HepG2 (cell line): ENCODE measurements around the gene SLC45A1. TPM values are rescaled to one million over a fixed set of nuclear protein-coding genes. Genes with fewer than 3 reads are reported as not detected.

Source experiments
- ATAC-seq: fragments of 200-7000 bp; cut with Tn5 transposase; 3 replicates; pipeline ENCODE4 v1.9.1; 2020; ENCODE audit warnings: mild to moderate bottlenecking, moderate library complexity
- BruUV-seq: library from RNA; stranded (reverse); fragments of 400-500 nt; replicated peaks from 2 replicates; lab custom pipeline; 2021; lab: Mats Ljungman, UMichigan
- CTCF ChIA-PET: fragments of 300-600 bp; formaldehyde crosslinking; extraction: SDS; loops from one replicate; lab custom pipeline; 2021; ENCODE audit warnings: low total read pairs, inconsistent platforms, low intra/inter-chr PET ratio; lab: Yijun Ruan, JAX
- POLR2A ChIA-PET: fragments of 350-600 bp; sonication (Branson Sonifier 250); formaldehyde crosslinking; loops from one replicate; lab custom pipeline; 2020; ENCODE audit warnings: antibody characterized with exemption, inconsistent platforms; lab: Yijun Ruan, JAX
- DNase-seq: peaks from one replicate; pipeline ENCODE4 v3.0.0-alpha.2; 2015; ENCODE audit warnings: low spot score
- FAIRE-seq: peaks from 3 replicates; lab custom pipeline; 2011; peaks lifted over from hg19 to GRCh38; lab: Jason Lieb, UNC
- H2AFZ ChIP-seq: one replicate; pipeline ENCODE4 v1.6.1; 2011; ENCODE audit warnings: low read length, inconsistent platforms
- H3K27ac ChIP-seq: fragments of 300-600 bp; 3 replicates; pipeline ENCODE4 v1.8.0; 2011; ENCODE audit warnings: mixed run types, mild to moderate bottlenecking, mixed read lengths, low read length, inconsistent platforms; ENCODE audit not compliant: insufficient read depth; ENCODE audit errors: extremely low read length
- H3K27me3 ChIP-seq, 2 experiments: fragments of 200-600 bp in 1 of 2; 2 replicates in 1 of 2; 3 replicates in 1 of 2; pipeline versions ENCODE4 v1.6.0 to v1.8.0; 2011; ENCODE audit warnings: low read length in 2 of 2, mild to moderate bottlenecking in 2 of 2, moderate library complexity in 2 of 2, inconsistent platforms in 1 of 2; ENCODE audit not compliant: insufficient read depth in 2 of 2, control insufficient read depth in 1 of 2
- H3K36me3 ChIP-seq, 2 experiments: fragments of 200-600 bp in 1 of 2; replicated peaks in 1 of 2; 2 replicates in 1 of 2; 3 replicates in 1 of 2; pipeline versions ENCODE4 v1.5.1 to v1.8.0; 2011; ENCODE audit warnings: low read length in 2 of 2, inconsistent platforms in 1 of 2; ENCODE audit not compliant: insufficient read depth in 2 of 2, control insufficient read depth in 1 of 2
- H3K4me1 ChIP-seq: 2 replicates; pipeline ENCODE4 v1.5.1; 2012; ENCODE audit warnings: low read length, inconsistent platforms; ENCODE audit not compliant: insufficient read depth
- H3K4me2 ChIP-seq: 2 replicates; pipeline ENCODE4 v1.6.0; 2011; ENCODE audit warnings: low read depth, low read length, inconsistent platforms
- H3K4me3 ChIP-seq, 3 experiments: fragments of 200-600 bp in 1 of 3; sonication (generic), shearing (Covaris generic) in 1 of 3; replicated peaks in 1 of 3; 2 replicates each; pipeline ENCODE4 v1.5.1; 2011 to 2016; ENCODE audit warnings: low read length in 3 of 3, inconsistent platforms in 2 of 3, low read depth in 2 of 3, mild to moderate bottlenecking in 2 of 3, control low read depth in 1 of 3, mixed read lengths in 1 of 3; ENCODE audit not compliant: insufficient read depth in 1 of 3
- H3K79me2 ChIP-seq: one replicate; pipeline ENCODE4 v1.6.1; 2011; ENCODE audit warnings: low read length, inconsistent platforms; ENCODE audit not compliant: insufficient read depth
- H3K9ac ChIP-seq: 2 replicates; pipeline ENCODE4 v1.6.0; 2011; ENCODE audit warnings: mild to moderate bottlenecking, low read depth, low read length, inconsistent platforms; ENCODE audit not compliant: insufficient read depth
- H3K9me3 ChIP-seq: 2 replicates; pipeline ENCODE4 v1.5.1; 2012; ENCODE audit warnings: mild to moderate bottlenecking, low read length
- H4K20me1 ChIP-seq: 2 replicates; pipeline ENCODE4 v1.6.0; 2011; ENCODE audit warnings: inconsistent platforms, mild to moderate bottlenecking, low read length, moderate library complexity; ENCODE audit not compliant: insufficient read depth
- BRF2 ChIP-seq: sonication (generic); formaldehyde crosslinking; IDR thresholded peaks from 2 replicates; pipeline ENCODE4 v1.8.1; 2022; ENCODE audit warnings: mild to moderate bottlenecking, missing genetic modification reagents
- EEA1 ChIP-seq: sonication (generic); formaldehyde crosslinking; IDR thresholded peaks from 2 replicates; pipeline ENCODE4 v1.5.1; 2020; ENCODE audit warnings: mild to moderate bottlenecking, missing genetic modification reagents, borderline replicate concordance
- FIP1L1 ChIP-seq: fragments of 200-400 bp; formaldehyde crosslinking; IDR thresholded peaks from 2 replicates; pipeline ENCODE4 v1.6.1; 2018; ENCODE audit warnings: low read depth, mild to moderate bottlenecking, low read length, moderate library complexity, borderline replicate concordance; ENCODE audit not compliant: insufficient read depth
- NKX3-1 ChIP-seq: sonication (generic); formaldehyde crosslinking; IDR thresholded peaks from 2 replicates; pipeline ENCODE4 v1.5.0; 2020; ENCODE audit warnings: missing genetic modification reagents
- NR1H2 ChIP-seq: sonication (generic); formaldehyde crosslinking; IDR thresholded peaks from 2 replicates; pipeline ENCODE4 v1.8.1; 2022; ENCODE audit warnings: low read depth, missing genetic modification reagents, borderline replicate concordance
- SMARCE1 ChIP-seq: fragments of 450-650 bp; IDR thresholded peaks from 2 replicates; pipeline ENCODE4 v1.6.1; 2017; ENCODE audit warnings: borderline replicate concordance
- ZNF564 ChIP-seq: sonication (generic); formaldehyde crosslinking; IDR thresholded peaks from 2 replicates; pipeline ENCODE4 v1.8.1; 2023; ENCODE audit warnings: mild to moderate bottlenecking, missing genetic modification reagents
- ZNF567 ChIP-seq: sonication (generic); formaldehyde crosslinking; IDR thresholded peaks from 2 replicates; pipeline ENCODE4 v1.8.1; 2023; ENCODE audit warnings: mild to moderate bottlenecking, missing genetic modification reagents, borderline replicate concordance
- ZNF609 ChIP-seq: sonication (generic); formaldehyde crosslinking; IDR thresholded peaks from 2 replicates; pipeline ENCODE4 v1.4.0; 2020; ENCODE audit warnings: mild to moderate bottlenecking, missing genetic modification reagents, borderline replicate concordance
- ZNF674 ChIP-seq: sonication (generic); formaldehyde crosslinking; IDR thresholded peaks from 2 replicates; pipeline ENCODE4 v1.5.0; 2020; ENCODE audit warnings: low read depth, mild to moderate bottlenecking, missing genetic modification reagents
- WGBS: methylation state at CpG from one replicate; pipeline ENCODE4 v1.1.6; 2017; ENCODE audit warnings: low lambda C conversion rate; 5-methylcytosine and 5-hydroxymethylcytosine counted together
- in situ Hi-C: cut with HindIII; loops from 2 replicates; pipeline ENCODE4 v1.10.0; 2017; ENCODE audit warnings: low pct_unique_long_range_greater_than_20kb; ENCODE audit not compliant: extremely low pct_ligation_motif_present
- intact Hi-C: fragments of 100-400 bp; cut with micrococcal nuclease; formaldehyde crosslinking; loops from one replicate; pipeline ENCODE4 v1.10.0; 2022; ENCODE audit not compliant: unreplicated experiment
- polyA plus RNA-seq, 8 experiments: library from polyadenylated mRNA; depleted of rRNA in 3 of 8; stranded (reverse) in 7 of 8; unstranded in 1 of 8; fragments of >200 nt; fragmentation: Illumina TruSeq in 4 of 8; extraction: Trizol in 4 of 8; gene quantifications; 2 replicates each; pipeline versions ENCODE4 v1.2.1 to v1.2.3, GENCODE V29; 2011 to 2016; ENCODE audit warnings: low read depth in 4 of 8, missing spikeins in 1 of 8, mixed read lengths in 1 of 8; ENCODE audit not compliant: insufficient read depth in 1 of 8
- total RNA-seq, 5 experiments: library from RNA; depleted of rRNA; stranded (reverse); fragments of >200 nt; fragmentation: Illumina TruSeq; extraction: Trizol; gene quantifications; 2 replicates each; pipeline ENCODE4 v1.2.3, GENCODE V29; 2016; ENCODE audit warnings: low read depth in 1 of 5
- TF ChIP-seq, protein P1 (sequence below): sonication (generic); formaldehyde crosslinking; IDR thresholded peaks from 2 replicates; pipeline ENCODE4 v1.5.0; 2020; ENCODE audit warnings: mild to moderate bottlenecking, missing genetic modification reagents
- TF ChIP-seq, protein P2 (sequence below): sonication (generic); formaldehyde crosslinking; IDR thresholded peaks from 2 replicates; pipeline ENCODE4 v1.5.0; 2020; ENCODE audit warnings: missing genetic modification reagents
- TF ChIP-seq, protein P3 (sequence below): sonication (generic); formaldehyde crosslinking; IDR thresholded peaks from 2 replicates; pipeline ENCODE4 v1.4.0; 2020; ENCODE audit warnings: low read depth, mild to moderate bottlenecking, missing genetic modification reagents

SLC45A1 gene
- total and polyA plus RNA-seq, 2 of the 13 experiments (the other 11 are each of a cell fraction or from before 2014, with no cell fraction given), result not detected

DNA sequence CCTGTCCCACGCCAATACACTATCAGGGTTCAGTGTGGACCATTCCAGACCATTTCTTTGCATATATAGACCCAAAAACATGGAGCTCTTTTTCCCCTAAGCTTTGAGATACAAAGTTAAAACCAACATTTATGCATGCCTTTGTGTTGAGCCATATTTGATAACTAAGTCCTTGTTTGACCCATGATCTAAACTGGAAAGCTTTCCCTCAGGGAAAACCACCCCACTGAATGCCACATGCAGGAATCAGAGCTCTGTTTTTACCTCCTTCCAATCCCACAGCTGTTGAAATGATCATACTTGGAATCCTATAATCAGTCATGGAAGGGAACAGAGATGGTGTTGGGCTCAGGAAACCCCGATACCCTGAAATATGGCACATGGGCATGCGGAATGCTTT is 14.8 kb upstream of the SLC45A1 start (continued):
- TF ChIP-seq BRF2 (no peak), NR1H2 (CRISPR knock-in tag) (no peak), FIP1L1 (no peak)

DNA sequence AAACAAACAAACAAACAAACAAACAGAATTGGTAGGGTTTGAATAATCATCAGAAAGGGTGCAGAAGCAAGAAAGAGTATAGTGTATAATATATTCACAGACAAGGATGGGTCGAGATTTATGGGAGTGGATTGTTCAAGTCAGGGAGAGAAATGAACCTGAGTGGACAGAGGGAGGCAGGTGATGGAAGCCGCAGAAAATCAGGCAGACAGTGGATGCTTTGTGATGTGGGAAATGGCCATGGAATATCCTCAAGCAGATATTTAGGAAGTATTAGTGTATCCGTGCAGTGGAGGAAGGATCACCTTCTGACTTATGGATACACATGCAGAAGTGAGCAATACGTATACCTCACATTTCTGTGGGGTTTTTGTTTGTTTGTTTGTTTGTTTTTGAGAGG is 14.0 kb upstream of the SLC45A1 start:
- no peaks in the 10 kb centered on the region for H3K79me2 ChIP-seq
- intact Hi-C loops (no loop called here), in situ Hi-C loops (no loop called here)
- ChIA-PET POLR2A (interaction anchor here (0.8 kb wide), 1 partner anchor 277 kb away, joined by 4 read pairs; no protein-coding TSS in a partner anchor), CTCF (no interaction called here)
- BruUV-seq, result no TSS peak
- no peak overlapping the region for H3K27ac ChIP-seq
- FAIRE-seq (no peak), ATAC-seq (no peak), DNase-seq (no peak)
- 90% methylated on average over 4 of the region's 4 CpGs for WGBS
- peaks cover 19% of the 10 kb centered on the region for H3K4me1 ChIP-seq
- H2AFZ ChIP-seq, result no peak overlapping the region
- H3K9me3 ChIP-seq, result no peaks in the 10 kb centered on the region
- no peaks in the 10 kb centered on the region for H3K36me3 ChIP-seq
- no peaks in the 10 kb centered on the region for H3K27me3 ChIP-seq
- H3K9ac ChIP-seq, result no peak overlapping the region
- no peak overlapping the region for H3K4me2 ChIP-seq
- H4K20me1 ChIP-seq, result no peaks in the 10 kb centered on the region
- H3K4me3 ChIP-seq, result no peak overlapping the region
- TF ChIP-seq ZNF674 (CRISPR knock-in tag), result no peak
- TF ChIP-seq ZNF609 (CRISPR knock-in tag), result no peak
- TF ChIP-seq ZNF564, result no peak
- TF ChIP-seq, protein P1, sequence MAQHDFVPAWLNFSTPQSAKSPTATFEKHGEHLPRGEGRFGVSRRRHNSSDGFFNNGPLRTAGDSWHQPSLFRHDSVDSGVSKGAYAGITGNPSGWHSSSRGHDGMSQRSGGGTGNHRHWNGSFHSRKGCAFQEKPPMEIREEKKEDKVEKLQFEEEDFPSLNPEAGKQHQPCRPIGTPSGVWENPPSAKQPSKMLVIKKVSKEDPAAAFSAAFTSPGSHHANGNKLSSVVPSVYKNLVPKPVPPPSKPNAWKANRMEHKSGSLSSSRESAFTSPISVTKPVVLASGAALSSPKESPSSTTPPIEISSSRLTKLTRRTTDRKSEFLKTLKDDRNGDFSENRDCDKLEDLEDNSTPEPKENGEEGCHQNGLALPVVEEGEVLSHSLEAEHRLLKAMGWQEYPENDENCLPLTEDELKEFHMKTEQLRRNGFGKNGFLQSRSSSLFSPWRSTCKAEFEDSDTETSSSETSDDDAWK, result no peak
- TF ChIP-seq NKX3-1 (CRISPR knock-in tag), result no peak
- TF ChIP-seq EEA1 (CRISPR knock-in tag), result no peak
- TF ChIP-seq, protein P2, sequence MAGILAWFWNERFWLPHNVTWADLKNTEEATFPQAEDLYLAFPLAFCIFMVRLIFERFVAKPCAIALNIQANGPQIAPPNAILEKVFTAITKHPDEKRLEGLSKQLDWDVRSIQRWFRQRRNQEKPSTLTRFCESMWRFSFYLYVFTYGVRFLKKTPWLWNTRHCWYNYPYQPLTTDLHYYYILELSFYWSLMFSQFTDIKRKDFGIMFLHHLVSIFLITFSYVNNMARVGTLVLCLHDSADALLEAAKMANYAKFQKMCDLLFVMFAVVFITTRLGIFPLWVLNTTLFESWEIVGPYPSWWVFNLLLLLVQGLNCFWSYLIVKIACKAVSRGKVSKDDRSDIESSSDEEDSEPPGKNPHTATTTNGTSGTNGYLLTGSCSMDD, result no peak
- TF ChIP-seq SMARCE1, result no peak
- no peak for TF ChIP-seq ZNF567 (CRISPR knock-in tag)
- TF ChIP-seq, protein P3, sequence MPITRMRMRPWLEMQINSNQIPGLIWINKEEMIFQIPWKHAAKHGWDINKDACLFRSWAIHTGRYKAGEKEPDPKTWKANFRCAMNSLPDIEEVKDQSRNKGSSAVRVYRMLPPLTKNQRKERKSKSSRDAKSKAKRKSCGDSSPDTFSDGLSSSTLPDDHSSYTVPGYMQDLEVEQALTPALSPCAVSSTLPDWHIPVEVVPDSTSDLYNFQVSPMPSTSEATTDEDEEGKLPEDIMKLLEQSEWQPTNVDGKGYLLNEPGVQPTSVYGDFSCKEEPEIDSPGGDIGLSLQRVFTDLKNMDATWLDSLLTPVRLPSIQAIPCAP, result no peak
